Naive thymus-derived CD4-positive, alpha-beta T cell (primary cell): Measurements from ENCODE around the gene CNTN1. TPM values are rescaled to one million over a fixed set of nuclear protein-coding genes. Genes with fewer than 3 reads are reported as not detected.

ENCODE experiments used
- ATAC-seq: fragments of 150-1000 bp; cut with Tn5 transposase; 2 replicates; pipeline ENCODE4 v1.10.0; 2021; ENCODE audit warnings: mild to moderate bottlenecking, moderate library complexity
- CTCF ChIA-PET: fragments of 350-600 bp; sonication (Branson Sonifier 250); formaldehyde crosslinking; loops from one replicate; lab custom pipeline; 2021; ENCODE audit warnings: antibody characterized with exemption; lab: Charles Lee
- POLR2A ChIA-PET: fragments of 350-600 bp; sonication (Branson Sonifier 250); formaldehyde crosslinking; loops from one replicate; lab custom pipeline; 2021; ENCODE audit warnings: antibody characterized with exemption, inconsistent platforms; lab: Charles Lee
- DNase-seq, 9 donors: peaks; one replicate each; pipeline versions ENCODE4 v3.0.0 to v3.0.0-alpha.2; 2020 to 2022; ENCODE audit warnings: mixed read lengths in 1 of 9
- H3K27ac ChIP-seq: one replicate; pipeline ENCODE4 v1.7.0; 2013; ENCODE audit warnings: mild to moderate bottlenecking, low read depth, low read length, moderate library complexity
- H3K27me3 ChIP-seq, 2 donors: one replicate each; pipeline ENCODE4 v1.7.0; 2013; ENCODE audit warnings: low read length in 2 of 2, mild to moderate bottlenecking in 2 of 2, moderate library complexity in 2 of 2; ENCODE audit not compliant: control insufficient read depth in 2 of 2, insufficient read depth in 2 of 2
- H3K36me3 ChIP-seq, 3 experiments: 1 replicate in 2 of 3; 2 replicates in 1 of 3; pipeline ENCODE4 v1.7.0; 2013; ENCODE audit warnings: low read length in 3 of 3, mild to moderate bottlenecking in 3 of 3, moderate library complexity in 1 of 3; ENCODE audit not compliant: insufficient read depth in 3 of 3, control insufficient read depth in 2 of 3
- H3K4me1 ChIP-seq, 2 donors: one replicate each; pipeline ENCODE4 v1.7.0; 2013; ENCODE audit warnings: low read length in 2 of 2, mild to moderate bottlenecking in 2 of 2, moderate library complexity in 1 of 2; ENCODE audit not compliant: control insufficient read depth in 2 of 2, insufficient read depth in 2 of 2
- H3K4me3 ChIP-seq: 2 replicates; pipeline ENCODE4 v1.7.0; 2013; ENCODE audit warnings: mild to moderate bottlenecking, low read length
- H3K9me3 ChIP-seq, 3 experiments: 1 replicate in 2 of 3; 2 replicates in 1 of 3; pipeline ENCODE4 v1.7.0; 2013; ENCODE audit warnings: low read length in 3 of 3; ENCODE audit not compliant: control insufficient read depth in 2 of 3
- H3K27ac Mint-ChIP-seq, 9 donors: one replicate each; pipeline ENCODE4 v1.8.0; 2020 to 2022; ENCODE audit warnings: mixed read lengths in 9 of 9, mild to moderate bottlenecking in 8 of 9, moderate library complexity in 5 of 9, inconsistent platforms in 2 of 9
- H3K27me3 Mint-ChIP-seq, 5 donors: one replicate each; pipeline ENCODE4 v1.8.0; 2021 to 2022; ENCODE audit warnings: mixed read lengths in 5 of 5, mild to moderate bottlenecking in 1 of 5
- H3K36me3 Mint-ChIP-seq, 5 donors: one replicate each; pipeline ENCODE4 v1.8.0; 2020 to 2022; ENCODE audit warnings: mixed read lengths in 5 of 5, mild to moderate bottlenecking in 3 of 5, inconsistent platforms in 1 of 5
- H3K4me1 Mint-ChIP-seq, 7 donors: one replicate each; pipeline ENCODE4 v1.8.0; 2020 to 2022; ENCODE audit warnings: mixed read lengths in 7 of 7, mild to moderate bottlenecking in 3 of 7, inconsistent platforms in 1 of 7
- H3K4me3 Mint-ChIP-seq, 10 donors: one replicate each; pipeline ENCODE4 v1.8.0; 2020 to 2022; ENCODE audit warnings: mild to moderate bottlenecking in 10 of 10, mixed read lengths in 10 of 10, moderate library complexity in 6 of 10, inconsistent platforms in 2 of 10
- H3K9me3 Mint-ChIP-seq, 11 donors: one replicate each; pipeline ENCODE4 v1.8.0; 2020 to 2022; ENCODE audit warnings: mixed read lengths in 11 of 11, mild to moderate bottlenecking in 4 of 11, inconsistent platforms in 1 of 11, moderate library complexity in 1 of 11
- intact Hi-C, 2 donors: fragments of 100-400 bp; cut with micrococcal nuclease; formaldehyde crosslinking; loops; one replicate each; pipeline ENCODE4 v1.15.1; 2023
- polyA plus RNA-seq, 2 donors: library from polyadenylated mRNA; unstranded; fragments of 300-500 nt; fragmentation: Illumina TruSeq; gene quantifications; one replicate each; pipeline ENCODE4 v1.2.3, GENCODE V29; 2021
- total RNA-seq, 6 experiments: library from RNA in 5 of 6; stranded (reverse) in 5 of 6; gene quantifications; 1 replicate in 5 of 6; 2 replicates in 1 of 6; pipeline ENCODE4 v1.2.3 and lab custom pipeline; 2021 to 2026

Gene CNTN1
- total and polyA plus RNA-seq, 7 experiments from 2014 or later: not detected

GRCh38 chr12:40963751-40964150 lies 271.5 kb downstream of the CNTN1 start:
- H3K27ac ChIP-seq: no peak overlapping the region
- H3K36me3 Mint-ChIP-seq: no peaks in the 10 kb centered on the region
- H3K9me3 Mint-ChIP-seq: no peaks in the 10 kb centered on the region
- no peak overlapping the region for H3K4me3 Mint-ChIP-seq
- no peaks in the 10 kb centered on the region for H3K36me3 ChIP-seq
- no peaks in the 10 kb centered on the region for H3K9me3 ChIP-seq
- H3K4me1 Mint-ChIP-seq: no peaks in the 10 kb centered on the region
- POLR2A ChIA-PET: interaction anchor here (0.6 kb wide), 1 partner anchor 870 kb away, joined by 3 read pairs; no protein-coding TSS in a partner anchor
- intact Hi-C loops: no loop called here
- CTCF ChIA-PET: no interaction called here
- H3K4me3 ChIP-seq: no peak overlapping the region
- no peak for DNase-seq
- H3K27ac Mint-ChIP-seq: no peak overlapping the region
- ATAC-seq: no peak
- peaks cover 0 to 4% (median 0%) of the 10 kb centered on the region in 5 donors for H3K27me3 Mint-ChIP-seq
- no peaks in the 10 kb centered on the region for H3K4me1 ChIP-seq
- H3K27me3 ChIP-seq: no peaks in the 10 kb centered on the region

- Mint-ChIP-seq H3K27ac (no peak overlapping the region), H3K4me1 (no peaks in the 10 kb centered on the region), H3K4me3 (no peak overlapping the region), H3K36me3 (no peaks in the 10 kb centered on the region), H3K27me3 (no peaks in the 10 kb centered on the region), H3K9me3 (no peaks in the 10 kb centered on the region)
- H3K4me1 ChIP-seq: no peaks in the 10 kb centered on the region
- H3K27ac ChIP-seq: no peak overlapping the region
- H3K9me3 ChIP-seq: no peaks in the 10 kb centered on the region
- H3K36me3 ChIP-seq: no peaks in the 10 kb centered on the region
- ATAC-seq (no peak), DNase-seq (no peak)
- H3K4me3 ChIP-seq: no peak overlapping the region
- no peaks in the 10 kb centered on the region for H3K27me3 ChIP-seq
- ChIA-PET POLR2A (no interaction called here), CTCF (no interaction called here)
- intact Hi-C loops: no loop called here
Observed at GRCh38 chr12:40969796-40970195, 277.6 kb downstream of the CNTN1 start.

DNA sequence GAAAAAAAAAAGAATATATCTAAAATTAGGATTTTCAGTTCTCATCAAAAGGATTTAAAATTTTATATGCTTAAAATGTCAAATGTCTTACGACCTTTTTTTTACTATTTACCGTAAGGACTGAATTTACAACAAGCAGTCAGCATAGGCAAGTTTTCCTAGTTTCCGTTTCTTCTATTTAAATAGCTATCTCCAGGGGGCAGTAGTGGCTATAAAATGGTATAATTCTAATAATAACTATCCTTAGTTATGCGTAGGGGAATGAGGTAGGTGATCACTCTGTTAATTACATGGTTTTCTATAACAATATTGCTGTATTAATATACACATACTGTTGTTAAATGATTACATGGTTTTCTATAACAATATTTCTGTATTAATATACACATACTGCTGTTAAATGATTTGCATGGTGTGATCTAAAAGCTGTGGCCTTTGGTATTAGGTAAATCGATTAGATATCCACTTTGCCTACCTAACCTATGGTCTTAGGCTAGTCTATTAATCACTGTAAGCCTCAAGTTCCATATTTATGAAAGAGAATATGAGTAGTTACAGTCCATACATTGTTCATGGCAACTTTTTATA lies 278.2 kb downstream of the CNTN1 start:
- H3K4me3 ChIP-seq: no peak overlapping the region
- no peaks in the 10 kb centered on the region for H3K36me3 Mint-ChIP-seq
- no peaks in the 10 kb centered on the region for H3K9me3 Mint-ChIP-seq
- intact Hi-C loops: no loop called here
- ATAC-seq (no peak), DNase-seq (no peak)
- ChIA-PET CTCF (no interaction called here), POLR2A (no interaction called here)
- H3K9me3 ChIP-seq: no peaks in the 10 kb centered on the region
- no peaks in the 10 kb centered on the region for H3K4me1 ChIP-seq
- no peak overlapping the region for H3K27ac ChIP-seq
- H3K4me3 Mint-ChIP-seq: no peak overlapping the region
- no peaks in the 10 kb centered on the region for H3K4me1 Mint-ChIP-seq
- H3K36me3 ChIP-seq: no peaks in the 10 kb centered on the region
- no peaks in the 10 kb centered on the region for H3K27me3 ChIP-seq
- H3K27ac Mint-ChIP-seq: no peak overlapping the region
- H3K27me3 Mint-ChIP-seq: no peaks in the 10 kb centered on the region

DNA sequence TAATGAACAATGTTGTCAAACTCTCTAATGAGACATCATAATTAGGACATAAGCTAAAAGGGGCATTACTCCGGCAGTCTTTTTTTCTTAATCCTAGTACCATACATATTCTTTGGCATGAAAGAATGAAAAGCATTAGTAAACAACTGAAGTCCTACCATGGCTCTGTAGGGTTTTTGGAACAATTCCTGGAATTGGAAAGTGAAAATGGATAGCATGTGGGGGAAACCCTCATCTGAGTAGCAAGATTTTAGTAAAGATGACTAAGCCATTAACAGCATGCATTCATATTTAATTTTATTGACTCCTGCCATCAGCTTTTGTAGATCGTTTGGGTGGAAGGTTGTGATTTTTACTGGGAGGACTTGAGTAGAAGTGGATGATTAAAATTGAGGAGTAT lies 279.7 kb downstream of the CNTN1 start:
- H3K36me3 ChIP-seq: no peaks in the 10 kb centered on the region
- H3K36me3 Mint-ChIP-seq: no peaks in the 10 kb centered on the region
- intact Hi-C loops: no loop called here
- no peak overlapping the region for H3K27ac ChIP-seq
- no peaks in the 10 kb centered on the region for H3K4me1 Mint-ChIP-seq
- ATAC-seq: no peak
- no peak overlapping the region for H3K4me3 ChIP-seq
- no peak for DNase-seq
- H3K9me3 Mint-ChIP-seq: peaks cover 0 to 3% (median 0%) of the 10 kb centered on the region in 11 donors
- CTCF ChIA-PET: interaction anchor here (1.0 kb wide), 1 partner anchor 12 kb away, joined by 6 read pairs; no protein-coding TSS in a partner anchor
- peaks cover 0 to 4% (median 0%) of the 10 kb centered on the region in 5 donors for H3K27me3 Mint-ChIP-seq
- H3K4me1 ChIP-seq: no peaks in the 10 kb centered on the region
- no peaks in the 10 kb centered on the region for H3K9me3 ChIP-seq
- no peak overlapping the region for H3K4me3 Mint-ChIP-seq
- no peaks in the 10 kb centered on the region for H3K27me3 ChIP-seq
- H3K27ac Mint-ChIP-seq: no peak overlapping the region
- POLR2A ChIA-PET: no interaction called here

- Histone ChIP-seq H3K4me1 (no peaks in the 10 kb centered on the region), H3K36me3 (no peaks in the 10 kb centered on the region), H3K4me3 (no peak overlapping the region), H3K27ac (no peak overlapping the region), H3K27me3 (no peaks in the 10 kb centered on the region), H3K9me3 (no peaks in the 10 kb centered on the region)
- Mint-ChIP-seq H3K27ac (no peak overlapping the region), H3K4me1 (no peaks in the 10 kb centered on the region), H3K9me3 (peaks cover 0 to 4% (median 0%) of the 10 kb centered on the region in 11 donors), H3K27me3 (peaks cover 0 to 5% (median 0%) of the 10 kb centered on the region in 5 donors), H3K4me3 (no peak overlapping the region), H3K36me3 (no peaks in the 10 kb centered on the region)
- POLR2A ChIA-PET: no interaction called here
- intact Hi-C loops: no loop called here
- no peak for ATAC-seq
- no peak for DNase-seq
- CTCF ChIA-PET: no interaction called here
Observed at GRCh38 chr12:40976546-40976945, 284.3 kb downstream of the CNTN1 start.

DNA sequence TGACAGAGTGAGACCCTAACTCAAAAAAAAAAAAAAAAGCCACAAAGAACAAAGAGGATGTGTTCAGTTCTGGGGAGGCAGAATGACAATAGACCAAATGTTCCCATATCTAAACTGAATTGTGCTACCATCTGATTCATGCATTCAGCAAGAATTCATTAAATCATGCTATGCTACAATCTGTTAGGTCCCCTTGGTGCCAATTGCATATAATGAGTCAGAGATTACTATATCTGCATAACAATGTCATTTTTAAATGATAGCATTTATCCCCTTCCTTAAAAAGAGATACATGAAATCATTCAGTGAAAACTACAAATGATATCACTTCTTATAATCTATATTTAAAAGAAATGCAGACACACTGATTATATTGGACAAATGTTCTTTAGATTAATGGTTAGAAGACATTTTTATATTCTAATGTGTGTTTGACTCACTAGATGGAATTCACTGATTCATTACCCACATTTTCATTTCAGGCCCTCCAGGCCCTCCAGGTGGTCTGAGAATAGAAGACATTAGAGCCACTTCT lies 288.3 kb downstream of the CNTN1 start:
- H3K9me3 ChIP-seq: no peaks in the 10 kb centered on the region
- H3K27ac Mint-ChIP-seq: no peak overlapping the region
- intact Hi-C loops: no loop called here
- H3K27me3 Mint-ChIP-seq: peaks cover 0 to 5% (median 0%) of the 10 kb centered on the region in 5 donors
- H3K36me3 ChIP-seq: no peaks in the 10 kb centered on the region
- no peaks in the 10 kb centered on the region for H3K27me3 ChIP-seq
- H3K4me3 ChIP-seq: no peak overlapping the region
- CTCF ChIA-PET: no interaction called here
- POLR2A ChIA-PET: no interaction called here
- H3K36me3 Mint-ChIP-seq: no peaks in the 10 kb centered on the region
- H3K4me1 Mint-ChIP-seq: no peaks in the 10 kb centered on the region
- H3K27ac ChIP-seq: no peak overlapping the region
- no peak overlapping the region for H3K4me3 Mint-ChIP-seq
- no peaks in the 10 kb centered on the region for H3K4me1 ChIP-seq
- no peak for ATAC-seq
- DNase-seq: no peak
- peaks cover 0 to 8% (median 4%) of the 10 kb centered on the region in 11 donors for H3K9me3 Mint-ChIP-seq

DNA sequence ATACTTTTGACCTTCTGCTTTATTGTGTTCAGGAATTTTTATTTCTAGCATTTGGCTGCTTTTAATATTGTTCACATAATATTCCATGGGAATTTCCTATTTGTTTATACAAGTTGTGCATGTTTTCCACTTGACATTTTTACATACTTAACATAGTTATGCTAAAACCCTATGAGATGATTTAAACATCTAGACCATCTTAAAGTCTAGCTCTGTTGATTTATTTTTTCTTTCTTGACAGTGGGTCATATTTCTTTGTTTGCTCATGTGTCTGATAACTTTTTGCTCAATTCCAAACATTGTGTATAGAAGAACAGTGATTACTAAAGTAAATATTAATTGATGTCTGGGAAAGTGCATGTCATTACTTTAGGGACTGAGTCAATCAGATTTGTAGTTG lies 293.8 kb downstream of the CNTN1 start:
- DNase-seq (no peak), ATAC-seq (no peak)
- no peaks in the 10 kb centered on the region for H3K36me3 ChIP-seq
- CTCF ChIA-PET: interaction anchor here (0.8 kb wide), 1 partner anchor 18 kb away, joined by 3 read pairs; no protein-coding TSS in a partner anchor
- H3K4me1 ChIP-seq: no peaks in the 10 kb centered on the region
- H3K27me3 ChIP-seq: no peaks in the 10 kb centered on the region
- no peaks in the 10 kb centered on the region for H3K27me3 Mint-ChIP-seq
- H3K9me3 ChIP-seq: no peaks in the 10 kb centered on the region
- no peak overlapping the region for H3K27ac Mint-ChIP-seq
- no peak overlapping the region for H3K4me3 Mint-ChIP-seq
- intact Hi-C loops: no loop called here
- H3K27ac ChIP-seq: no peak overlapping the region
- no peak overlapping the region for H3K4me3 ChIP-seq
- H3K9me3 Mint-ChIP-seq: peaks cover 0 to 25% (median 8%) of the 10 kb centered on the region in 11 donors
- no peaks in the 10 kb centered on the region for H3K4me1 Mint-ChIP-seq
- H3K36me3 Mint-ChIP-seq: no peaks in the 10 kb centered on the region
- POLR2A ChIA-PET: no interaction called here
